Ectodermal cell (in vitro differentiated cells): ENCODE measurements around the gene ZBTB43.
"Not testable (repeated sequence)": the region's sequence is repeated elsewhere in the genome, so short reads cannot be mapped to it uniquely, and the experiment has no call there.

Experiments used
- H3K27ac ChIP-seq: 2 replicates; pipeline ENCODE4 v1.7.0; 2013; ENCODE audit warnings: mild to moderate bottlenecking, low read depth, low read length; ENCODE audit not compliant: insufficient read depth, poor library complexity, severe bottlenecking
- H3K27me3 ChIP-seq: 2 replicates; pipeline ENCODE4 v1.7.0; 2013; ENCODE audit warnings: mild to moderate bottlenecking, low read length; ENCODE audit not compliant: insufficient read depth, control insufficient read depth, poor library complexity, severe bottlenecking
- H3K36me3 ChIP-seq: one replicate; pipeline ENCODE4 v1.7.0; 2013; ENCODE audit warnings: low read length; ENCODE audit not compliant: control insufficient read depth, insufficient read depth
- H3K4me1 ChIP-seq: one replicate; pipeline ENCODE4 v1.7.0; 2013; ENCODE audit warnings: low read length; ENCODE audit not compliant: control insufficient read depth, insufficient read depth
- H3K4me3 ChIP-seq: 2 replicates; pipeline ENCODE4 v1.7.0; 2013; ENCODE audit warnings: low read depth, low read length, control low read depth; ENCODE audit not compliant: insufficient read depth
- H3K9me3 ChIP-seq: 2 replicates; pipeline ENCODE4 v1.7.0; 2013; ENCODE audit warnings: mild to moderate bottlenecking, low read length, moderate library complexity; ENCODE audit not compliant: control insufficient read depth
- WGBS, 2 experiments: methylation state at CpG; one replicate each; pipeline ENCODE4 v1.1.7; 2013; ENCODE audit warnings: missing lambda C conversion rate in 2 of 2; 5-methylcytosine and 5-hydroxymethylcytosine counted together

The ZBTB43 gene

DNA sequence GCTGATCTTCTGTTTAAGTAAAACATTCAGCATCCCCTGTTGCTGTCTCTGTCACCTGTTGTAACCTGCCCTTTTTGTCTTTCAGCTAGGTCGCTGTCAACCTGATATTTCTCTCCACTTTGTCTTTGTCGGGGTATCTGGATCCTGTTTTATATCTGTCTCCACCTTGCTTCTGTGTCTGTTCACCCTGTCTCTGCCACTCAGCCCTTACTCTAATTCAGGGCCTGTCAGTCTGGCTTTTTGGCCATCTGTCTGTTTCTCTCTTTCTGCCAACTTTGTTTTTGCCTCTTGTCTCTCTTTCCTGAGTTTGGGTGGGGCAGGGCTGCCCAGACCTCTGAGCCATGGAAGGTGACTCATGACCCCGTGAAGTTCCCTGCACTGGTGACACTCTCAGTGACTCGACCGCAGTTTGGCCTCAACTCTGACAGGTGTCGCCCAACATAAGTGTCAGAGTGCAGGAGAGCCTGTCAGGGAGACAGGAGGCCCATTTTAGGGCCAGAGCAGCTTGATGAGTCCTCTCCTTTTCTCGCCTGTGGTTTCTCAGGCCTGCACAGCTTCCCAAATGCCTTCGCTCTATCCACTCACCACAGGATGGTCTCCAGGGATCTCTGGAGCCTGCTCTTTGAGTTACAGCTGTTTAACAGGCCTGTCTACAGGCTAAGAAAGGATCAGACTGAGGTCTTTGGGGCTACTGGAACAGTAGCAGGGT, 868 bp downstream of the ZBTB43 start:
- Histone ChIP-seq H3K4me3 (peak overlapping the region; percentile 88), H3K4me1 (peaks cover 11% of the 10 kb centered on the region), H3K9me3 (no peaks in the 10 kb centered on the region), H3K27ac (peak overlapping the region; percentile 26), H3K27me3 (peaks cover 12% of the 10 kb centered on the region), H3K36me3 (no peaks in the 10 kb centered on the region)
- 52 to 53% methylated on average over 8 of the region's 8 CpGs for WGBS, 2 experiments

DNA sequence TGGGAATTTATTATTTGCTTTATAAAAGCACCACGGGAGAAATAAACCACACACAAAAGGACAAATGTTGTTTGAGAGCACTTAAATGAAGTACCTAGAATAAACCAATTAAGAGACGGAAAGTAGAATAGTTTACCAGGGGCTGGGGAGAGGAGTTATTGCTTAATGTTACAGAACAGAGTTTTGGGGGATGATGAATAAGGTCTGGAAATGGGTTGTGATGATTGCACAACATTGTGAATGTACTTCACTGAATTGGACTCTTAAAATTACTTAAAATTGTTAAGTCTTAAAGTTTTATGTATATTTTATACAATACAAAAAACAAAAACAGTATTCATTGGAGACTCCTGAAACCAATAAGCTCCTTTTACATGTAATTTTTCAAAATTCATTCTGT, 1.5 kb downstream of the ZBTB43 start:
- WGBS, 2 experiments: 99 to 100% methylated on average over 1 to 2 of the region's 2 CpGs
- H3K4me1 ChIP-seq: peaks cover 11% of the 10 kb centered on the region
- H3K9me3 ChIP-seq: no peaks in the 10 kb centered on the region
- no peak overlapping the region for H3K27ac ChIP-seq
- H3K27me3 ChIP-seq: peaks cover 12% of the 10 kb centered on the region
- H3K36me3 ChIP-seq: no peaks in the 10 kb centered on the region
- H3K4me3 ChIP-seq: no peak overlapping the region

DNA sequence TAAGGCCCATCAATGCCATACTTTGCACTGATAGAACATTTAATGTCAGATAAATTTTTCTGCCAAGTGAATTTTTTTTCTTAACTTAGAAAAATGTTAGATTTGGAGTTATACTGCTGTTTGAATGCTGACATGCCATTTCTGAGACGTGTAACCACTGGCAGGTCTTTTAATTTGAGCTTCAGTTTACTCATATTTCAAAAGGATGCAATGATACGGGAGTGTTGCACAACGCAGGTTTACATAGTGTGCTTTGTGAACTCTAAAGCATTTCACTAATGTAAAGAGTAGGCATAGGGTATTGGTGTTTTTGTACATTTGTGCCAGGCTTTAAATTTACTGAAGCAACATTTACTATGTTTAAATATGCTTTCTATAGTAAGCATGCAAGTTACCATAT, 4.2 kb downstream of the ZBTB43 start:
- peaks cover 9% of the 10 kb centered on the region for H3K36me3 ChIP-seq
- no peaks in the 10 kb centered on the region for H3K9me3 ChIP-seq
- H3K27ac ChIP-seq: no peak overlapping the region
- H3K4me1 ChIP-seq: peaks cover 11% of the 10 kb centered on the region
- no peak overlapping the region for H3K4me3 ChIP-seq
- H3K27me3 ChIP-seq: no peaks in the 10 kb centered on the region
- WGBS, 2 experiments: 94 to 97% methylated on average over 3 of the region's 3 CpGs

GRCh38 chr9:126810221-126810620, 5.4 kb downstream of the ZBTB43 start:
- not testable (repeated sequence) for H3K4me3 ChIP-seq, H3K9me3 ChIP-seq, H3K27me3 ChIP-seq, H3K27ac ChIP-seq
- WGBS, 2 experiments: 93 to 94% methylated on average over 12 of the region's 12 CpGs
- H3K4me1 ChIP-seq: peaks cover 11% of the 10 kb centered on the region
- H3K36me3 ChIP-seq: peaks cover 15% of the 10 kb centered on the region

GRCh38 chr9:126813072-126813471, 8.2 kb downstream of the ZBTB43 start:
- 94 to 95% methylated on average over 11 of the region's 11 CpGs for WGBS, 2 experiments
- no peak overlapping the region for H3K4me3 ChIP-seq
- H3K36me3 ChIP-seq: peaks cover 18% of the 10 kb centered on the region
- peaks cover 2% of the 10 kb centered on the region for H3K9me3 ChIP-seq
- H3K27ac ChIP-seq: no peak overlapping the region
- H3K27me3 ChIP-seq: no peaks in the 10 kb centered on the region
- no peaks in the 10 kb centered on the region for H3K4me1 ChIP-seq

GRCh38 chr9:126814091-126814490, 9.3 kb downstream of the ZBTB43 start:
- H3K4me3 ChIP-seq: no peak overlapping the region
- no peaks in the 10 kb centered on the region for H3K4me1 ChIP-seq
- peaks cover 21% of the 10 kb centered on the region for H3K36me3 ChIP-seq
- H3K27me3 ChIP-seq: no peaks in the 10 kb centered on the region
- H3K9me3 ChIP-seq: peaks cover 2% of the 10 kb centered on the region
- H3K27ac ChIP-seq: no peak overlapping the region

DNA sequence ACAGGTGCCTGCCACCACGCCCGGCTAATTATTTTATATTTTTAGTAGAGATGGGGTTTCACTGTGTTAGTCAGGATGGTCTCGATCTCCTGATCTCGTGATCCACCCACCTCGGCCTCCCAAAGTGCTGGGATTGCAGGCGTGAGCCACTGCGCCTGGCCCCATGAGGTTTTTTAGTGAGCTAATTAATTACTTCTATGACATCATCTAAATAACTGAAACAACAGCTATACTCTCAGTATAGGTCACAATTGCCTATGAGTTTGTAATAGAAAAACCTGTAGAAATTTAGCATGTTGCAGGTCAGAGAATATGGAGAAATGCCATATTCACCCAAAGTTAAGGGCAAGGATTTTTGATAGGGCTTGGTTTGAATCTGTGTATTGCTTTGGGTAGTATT, 12.8 kb downstream of the ZBTB43 start:
- peaks cover 32% of the 10 kb centered on the region for H3K36me3 ChIP-seq
- H3K27ac ChIP-seq, H3K4me3 ChIP-seq, H3K4me1 ChIP-seq, H3K27me3 ChIP-seq, H3K9me3 ChIP-seq: not testable (repeated sequence)
- WGBS, 2 experiments: 91 to 97% methylated on average over 5 to 6 of the region's 7 CpGs

GRCh38 chr9:126818482-126818881, 13.6 kb downstream of the ZBTB43 start:
- no peak overlapping the region for H3K27ac ChIP-seq
- no peaks in the 10 kb centered on the region for H3K27me3 ChIP-seq
- WGBS, 2 experiments: 96% methylated on average over 5 of the region's 5 CpGs
- no peaks in the 10 kb centered on the region for H3K4me1 ChIP-seq
- H3K36me3 ChIP-seq: peaks cover 23% of the 10 kb centered on the region
- no peak overlapping the region for H3K4me3 ChIP-seq
- H3K9me3 ChIP-seq: peaks cover 2% of the 10 kb centered on the region

DNA sequence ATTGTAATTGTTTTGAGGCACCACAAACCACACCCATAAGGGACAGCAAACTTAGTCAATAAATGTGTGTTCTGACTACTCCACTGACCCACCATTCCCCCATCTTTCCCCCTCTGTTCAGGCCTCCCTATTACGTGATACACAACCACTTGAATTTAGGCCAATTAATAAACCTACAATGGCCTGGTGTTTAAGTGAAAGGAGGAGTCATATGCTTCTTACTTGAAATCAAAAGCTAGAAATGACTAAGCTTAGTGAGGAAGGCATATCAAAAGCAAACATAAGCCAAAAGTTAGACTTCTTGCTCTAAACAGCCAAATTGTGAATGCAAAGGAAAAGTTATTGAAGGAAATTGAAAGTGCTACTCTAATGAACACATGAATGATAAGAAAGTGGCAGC, 14.6 kb downstream of the ZBTB43 start:
- H3K27ac ChIP-seq: no peak overlapping the region
- H3K27me3 ChIP-seq: no peaks in the 10 kb centered on the region
- H3K36me3 ChIP-seq: peaks cover 21% of the 10 kb centered on the region
- WGBS, 2 experiments: 100% methylated on average over 1 of the region's 1 CpG; no CpG with 5 or more reads in 1 of the 2 experiments
- no peaks in the 10 kb centered on the region for H3K4me1 ChIP-seq
- H3K9me3 ChIP-seq: peaks cover 2% of the 10 kb centered on the region
- H3K4me3 ChIP-seq: no peak overlapping the region

- no peaks in the 10 kb centered on the region for H3K4me1 ChIP-seq
- WGBS, 2 experiments: 91 to 95% methylated on average over 2 of the region's 2 CpGs
- no peaks in the 10 kb centered on the region for H3K9me3 ChIP-seq
- H3K4me3 ChIP-seq: no peak overlapping the region
- no peaks in the 10 kb centered on the region for H3K27me3 ChIP-seq
- no peak overlapping the region for H3K27ac ChIP-seq
- peaks cover 15% of the 10 kb centered on the region for H3K36me3 ChIP-seq
Observed at GRCh38 chr9:126822278-126822677, 17.4 kb downstream of the ZBTB43 start.

DNA sequence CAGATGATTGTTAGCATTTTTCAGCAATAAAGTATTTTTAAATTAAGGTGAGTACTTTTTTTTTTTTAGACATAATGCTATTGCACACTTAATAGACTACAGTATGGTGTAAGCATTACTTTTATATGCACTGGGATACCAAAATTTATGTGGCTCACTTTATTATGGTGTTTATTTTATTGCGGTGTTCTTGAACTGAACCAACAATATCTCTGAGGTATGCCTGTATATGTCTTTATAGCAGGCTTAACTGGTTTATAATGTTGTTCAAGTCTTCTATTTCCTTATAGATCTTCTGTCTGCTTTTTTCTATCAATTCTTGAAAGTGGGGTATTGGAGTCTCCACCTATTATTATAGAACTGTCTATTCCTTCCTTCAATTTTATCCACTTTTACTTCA, 18.0 kb downstream of the ZBTB43 start:
- 100% methylated on average over 1 of the region's 1 CpG for WGBS, 2 experiments
- no peak overlapping the region for H3K27ac ChIP-seq
- no peaks in the 10 kb centered on the region for H3K9me3 ChIP-seq
- no peak overlapping the region for H3K4me3 ChIP-seq
- no peaks in the 10 kb centered on the region for H3K27me3 ChIP-seq
- peaks cover 15% of the 10 kb centered on the region for H3K36me3 ChIP-seq
- H3K4me1 ChIP-seq: no peaks in the 10 kb centered on the region
